ENCODE data around the gene RABGGTB. TPM values are rescaled to one million over a fixed set of nuclear protein-coding genes. Genes with fewer than 3 reads are reported as not detected.

Gene RABGGTB
- total and polyA plus RNA-seq, 4 donors: 24.3 to 74.8 (median 47.2) TPM

DNA sequence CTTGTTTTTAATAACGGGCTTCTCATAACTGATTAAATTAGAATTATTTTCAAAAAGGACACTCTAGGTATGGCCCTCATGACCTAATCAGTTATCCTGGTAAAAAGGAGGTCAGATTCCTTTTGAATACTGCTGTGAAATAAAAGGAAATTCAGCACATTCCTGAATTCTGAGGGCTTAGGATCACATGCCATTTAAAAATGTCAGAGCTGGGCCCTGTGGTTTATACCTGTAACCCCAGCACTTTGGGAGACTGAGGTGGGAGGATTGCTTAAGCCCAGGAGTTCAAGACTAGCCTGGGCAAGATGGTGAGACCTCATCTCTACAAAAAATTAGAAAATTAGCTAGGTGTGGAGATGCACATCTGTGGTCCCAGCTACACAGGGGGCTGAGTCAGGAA is 18.0 kb upstream of the RABGGTB start:
- Histone ChIP-seq H3K36me3 (ENCODE audit: control insufficient read depth in 4 of 4, insufficient read depth in 3 of 4, low read depth in 1 of 4, low read length in 3 of 4) (peaks cover 0 to 5% (median 0%) of the 10 kb centered on the region in 4 donors), H3K9me3 (ENCODE audit: control insufficient read depth in 4 of 4, low read length in 3 of 4) (no peaks in the 10 kb centered on the region), H3K27ac (ENCODE audit: low read depth in 1 of 2, low read length in 2 of 2) (no peak overlapping the region), H3K9ac (ENCODE audit: low read depth in 1 of 2, low read length in 2 of 2) (no peak overlapping the region), H3K4me1 (ENCODE audit: control insufficient read depth in 4 of 4, insufficient read depth in 4 of 4, low read length in 3 of 4) (no peaks in the 10 kb centered on the region), H3K4me3 (ENCODE audit: low read depth in 1 of 3, low read length in 3 of 3) (no peak overlapping the region), H3K27me3 (ENCODE audit: control insufficient read depth in 4 of 4, insufficient read depth in 4 of 4, low read length in 3 of 4) (no peaks in the 10 kb centered on the region)
- TF ChIP-seq, protein P1, sequence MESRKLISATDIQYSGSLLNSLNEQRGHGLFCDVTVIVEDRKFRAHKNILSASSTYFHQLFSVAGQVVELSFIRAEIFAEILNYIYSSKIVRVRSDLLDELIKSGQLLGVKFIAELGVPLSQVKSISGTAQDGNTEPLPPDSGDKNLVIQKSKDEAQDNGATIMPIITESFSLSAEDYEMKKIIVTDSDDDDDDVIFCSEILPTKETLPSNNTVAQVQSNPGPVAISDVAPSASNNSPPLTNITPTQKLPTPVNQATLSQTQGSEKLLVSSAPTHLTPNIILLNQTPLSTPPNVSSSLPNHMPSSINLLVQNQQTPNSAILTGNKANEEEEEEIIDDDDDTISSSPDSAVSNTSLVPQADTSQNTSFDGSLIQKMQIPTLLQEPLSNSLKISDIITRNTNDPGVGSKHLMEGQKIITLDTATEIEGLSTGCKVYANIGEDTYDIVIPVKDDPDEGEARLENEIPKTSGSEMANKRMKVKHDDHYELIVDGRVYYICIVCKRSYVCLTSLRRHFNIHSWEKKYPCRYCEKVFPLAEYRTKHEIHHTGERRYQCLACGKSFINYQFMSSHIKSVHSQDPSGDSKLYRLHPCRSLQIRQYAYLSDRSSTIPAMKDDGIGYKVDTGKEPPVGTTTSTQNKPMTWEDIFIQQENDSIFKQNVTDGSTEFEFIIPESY (IDR thresholded peaks at IDR 0.05): no peak
- no peak for TF ChIP-seq EGR1 (IDR thresholded peaks at IDR 0.05; ENCODE audit: low read depth in 2 of 2)
- no peak for TF ChIP-seq JUND (IDR thresholded peaks at IDR 0.05)
- no peak for TF ChIP-seq YY1 (IDR thresholded peaks at IDR 0.05)
- TF ChIP-seq, protein P2, sequence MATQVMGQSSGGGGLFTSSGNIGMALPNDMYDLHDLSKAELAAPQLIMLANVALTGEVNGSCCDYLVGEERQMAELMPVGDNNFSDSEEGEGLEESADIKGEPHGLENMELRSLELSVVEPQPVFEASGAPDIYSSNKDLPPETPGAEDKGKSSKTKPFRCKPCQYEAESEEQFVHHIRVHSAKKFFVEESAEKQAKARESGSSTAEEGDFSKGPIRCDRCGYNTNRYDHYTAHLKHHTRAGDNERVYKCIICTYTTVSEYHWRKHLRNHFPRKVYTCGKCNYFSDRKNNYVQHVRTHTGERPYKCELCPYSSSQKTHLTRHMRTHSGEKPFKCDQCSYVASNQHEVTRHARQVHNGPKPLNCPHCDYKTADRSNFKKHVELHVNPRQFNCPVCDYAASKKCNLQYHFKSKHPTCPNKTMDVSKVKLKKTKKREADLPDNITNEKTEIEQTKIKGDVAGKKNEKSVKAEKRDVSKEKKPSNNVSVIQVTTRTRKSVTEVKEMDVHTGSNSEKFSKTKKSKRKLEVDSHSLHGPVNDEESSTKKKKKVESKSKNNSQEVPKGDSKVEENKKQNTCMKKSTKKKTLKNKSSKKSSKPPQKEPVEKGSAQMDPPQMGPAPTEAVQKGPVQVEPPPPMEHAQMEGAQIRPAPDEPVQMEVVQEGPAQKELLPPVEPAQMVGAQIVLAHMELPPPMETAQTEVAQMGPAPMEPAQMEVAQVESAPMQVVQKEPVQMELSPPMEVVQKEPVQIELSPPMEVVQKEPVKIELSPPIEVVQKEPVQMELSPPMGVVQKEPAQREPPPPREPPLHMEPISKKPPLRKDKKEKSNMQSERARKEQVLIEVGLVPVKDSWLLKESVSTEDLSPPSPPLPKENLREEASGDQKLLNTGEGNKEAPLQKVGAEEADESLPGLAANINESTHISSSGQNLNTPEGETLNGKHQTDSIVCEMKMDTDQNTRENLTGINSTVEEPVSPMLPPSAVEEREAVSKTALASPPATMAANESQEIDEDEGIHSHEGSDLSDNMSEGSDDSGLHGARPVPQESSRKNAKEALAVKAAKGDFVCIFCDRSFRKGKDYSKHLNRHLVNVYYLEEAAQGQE (IDR thresholded peaks at IDR 0.05): no peak
- TF ChIP-seq RXRA (IDR thresholded peaks at IDR 0.05): no peak
- no peak for TF ChIP-seq HNF4G (IDR thresholded peaks at IDR 0.05)
- TF ChIP-seq GABPA (IDR thresholded peaks at IDR 0.05 in 1 of 2, conservative IDR thresholded peaks at IDR 0.05 in 1 of 2): no peak
- no peak for TF ChIP-seq TAF1 (conservative IDR thresholded peaks at IDR 0.05)
- no peak for TF ChIP-seq SP1 (IDR thresholded peaks at IDR 0.05)
- DNase-seq (ENCODE audit: low spot score): no peak
- WGBS: 91% methylated on average over 1 of the region's 1 CpG

DNA sequence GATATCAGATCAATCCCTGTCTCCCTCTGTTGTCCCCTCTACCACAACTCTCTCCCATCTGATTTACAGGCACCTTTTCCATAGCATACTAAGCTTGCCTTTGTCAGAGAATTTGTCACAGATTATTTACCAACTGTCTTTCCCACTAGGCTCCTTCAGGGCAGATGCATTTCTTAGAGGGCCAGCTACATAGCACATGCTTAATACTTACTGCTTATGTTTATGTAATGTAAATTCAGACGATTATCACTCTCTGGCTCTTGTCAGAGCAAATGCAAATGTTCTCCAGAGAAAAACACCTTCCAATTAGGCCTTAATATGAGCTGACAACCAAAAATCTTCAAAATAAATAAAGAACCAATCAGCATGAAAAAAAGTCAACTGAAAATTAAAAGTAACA is 15.3 kb upstream of the RABGGTB start:
- Histone ChIP-seq H3K9ac (ENCODE audit: low read depth in 1 of 2, low read length in 2 of 2) (no peak overlapping the region), H3K36me3 (ENCODE audit: control insufficient read depth in 4 of 4, insufficient read depth in 3 of 4, low read depth in 1 of 4, low read length in 3 of 4) (no peaks in the 10 kb centered on the region), H3K9me3 (ENCODE audit: control insufficient read depth in 4 of 4, low read length in 3 of 4) (no peaks in the 10 kb centered on the region), H3K27ac (ENCODE audit: low read depth in 1 of 2, low read length in 2 of 2) (no peak overlapping the region), H3K27me3 (ENCODE audit: control insufficient read depth in 4 of 4, insufficient read depth in 4 of 4, low read length in 3 of 4) (no peaks in the 10 kb centered on the region), H3K4me3 (ENCODE audit: low read depth in 1 of 3, low read length in 3 of 3) (no peak overlapping the region), H3K4me1 (ENCODE audit: control insufficient read depth in 4 of 4, insufficient read depth in 4 of 4, low read length in 3 of 4) (no peaks in the 10 kb centered on the region)
- WGBS: 69% methylated on average over 1 of the region's 1 CpG
- no peak for DNase-seq (ENCODE audit: low spot score)
- TF ChIP-seq TAF1 (conservative IDR thresholded peaks at IDR 0.05) (no peak), EGR1 (IDR thresholded peaks at IDR 0.05; ENCODE audit: low read depth in 2 of 2) (no peak), CTCF (IDR thresholded peaks at IDR 0.05; ENCODE audit: low read depth, low read length, missing input control) (no peak), RXRA (IDR thresholded peaks at IDR 0.05) (no peak), JUND (IDR thresholded peaks at IDR 0.05) (no peak), HNF4A (conservative IDR thresholded peaks at IDR 0.05) (no peak), FOXA1 (IDR thresholded peaks at IDR 0.05) (no peak), HNF4G (IDR thresholded peaks at IDR 0.05) (no peak)
- TF ChIP-seq, protein P2 (IDR thresholded peaks at IDR 0.05): no peak
- TF ChIP-seq, protein P3, sequence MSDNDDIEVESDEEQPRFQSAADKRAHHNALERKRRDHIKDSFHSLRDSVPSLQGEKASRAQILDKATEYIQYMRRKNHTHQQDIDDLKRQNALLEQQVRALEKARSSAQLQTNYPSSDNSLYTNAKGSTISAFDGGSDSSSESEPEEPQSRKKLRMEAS (IDR thresholded peaks at IDR 0.05): no peak
- TF ChIP-seq, protein P1 (IDR thresholded peaks at IDR 0.05): no peak

Data from liver (tissue), 9 donors.